ENCODE data around the gene CDCP2. TPM values are rescaled to one million over a fixed set of nuclear protein-coding genes. Genes with fewer than 3 reads are reported as not detected.

CDCP2 gene
- total and polyA plus RNA-seq, 2 experiments from 2014 or later, result not detected

DNA sequence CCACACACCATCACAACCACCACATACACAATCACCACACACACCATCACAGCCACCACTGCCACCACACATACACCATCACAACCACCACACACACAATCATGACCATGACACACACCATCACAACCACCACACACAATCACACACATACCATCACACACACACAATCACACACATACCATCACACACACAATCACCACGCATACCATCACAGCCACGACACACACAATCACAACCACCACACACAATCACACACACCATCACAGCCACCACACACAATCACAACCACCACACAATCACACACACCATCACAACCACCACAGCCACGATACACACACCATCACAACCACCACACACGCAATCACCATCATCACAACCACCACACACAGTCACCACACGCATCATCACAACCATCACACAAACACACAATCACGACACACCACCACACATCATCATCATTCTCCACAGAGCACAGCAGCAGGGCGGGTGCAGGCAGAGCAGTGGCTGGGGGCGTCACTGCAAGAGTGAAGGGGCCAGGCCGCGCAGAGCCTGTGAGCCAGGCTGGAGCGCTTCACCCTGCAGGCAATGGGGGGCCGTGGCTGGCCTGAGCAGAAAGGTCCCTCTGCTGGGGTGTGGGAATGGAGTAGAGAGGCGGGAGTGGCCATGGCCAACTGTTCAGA lies 32.6 kb downstream of the CDCP2 start:
- TF ChIP-seq CREB1 (CRISPR knock-in tag; IDR thresholded peaks at IDR 0.05; ENCODE audit: low read depth) (no peak), STAT1 (IDR thresholded peaks at IDR 0.05; ENCODE audit: unreplicated experiment) (no peak), NANOG (IDR thresholded peaks at IDR 0.05; ENCODE audit: borderline replicate concordance) (no peak), REST (IDR thresholded peaks at IDR 0.05; ENCODE audit: unreplicated experiment) (no peak), JUNB (IDR thresholded peaks at IDR 0.05; ENCODE audit: unreplicated experiment) (no peak), EZH2 (IDR thresholded peaks at IDR 0.05; ENCODE audit: low read depth, unreplicated experiment) (no peak), EZH2phosphoT487 (IDR thresholded peaks at IDR 0.05; ENCODE audit: unreplicated experiment) (no peak), POLR2AphosphoS5 (IDR thresholded peaks at IDR 0.05; ENCODE audit: low read depth) (no peak), ZNF331 (CRISPR knock-in tag; IDR thresholded peaks at IDR 0.05; ENCODE audit: low read depth) (no peak)
- TF ChIP-seq, protein P1, sequence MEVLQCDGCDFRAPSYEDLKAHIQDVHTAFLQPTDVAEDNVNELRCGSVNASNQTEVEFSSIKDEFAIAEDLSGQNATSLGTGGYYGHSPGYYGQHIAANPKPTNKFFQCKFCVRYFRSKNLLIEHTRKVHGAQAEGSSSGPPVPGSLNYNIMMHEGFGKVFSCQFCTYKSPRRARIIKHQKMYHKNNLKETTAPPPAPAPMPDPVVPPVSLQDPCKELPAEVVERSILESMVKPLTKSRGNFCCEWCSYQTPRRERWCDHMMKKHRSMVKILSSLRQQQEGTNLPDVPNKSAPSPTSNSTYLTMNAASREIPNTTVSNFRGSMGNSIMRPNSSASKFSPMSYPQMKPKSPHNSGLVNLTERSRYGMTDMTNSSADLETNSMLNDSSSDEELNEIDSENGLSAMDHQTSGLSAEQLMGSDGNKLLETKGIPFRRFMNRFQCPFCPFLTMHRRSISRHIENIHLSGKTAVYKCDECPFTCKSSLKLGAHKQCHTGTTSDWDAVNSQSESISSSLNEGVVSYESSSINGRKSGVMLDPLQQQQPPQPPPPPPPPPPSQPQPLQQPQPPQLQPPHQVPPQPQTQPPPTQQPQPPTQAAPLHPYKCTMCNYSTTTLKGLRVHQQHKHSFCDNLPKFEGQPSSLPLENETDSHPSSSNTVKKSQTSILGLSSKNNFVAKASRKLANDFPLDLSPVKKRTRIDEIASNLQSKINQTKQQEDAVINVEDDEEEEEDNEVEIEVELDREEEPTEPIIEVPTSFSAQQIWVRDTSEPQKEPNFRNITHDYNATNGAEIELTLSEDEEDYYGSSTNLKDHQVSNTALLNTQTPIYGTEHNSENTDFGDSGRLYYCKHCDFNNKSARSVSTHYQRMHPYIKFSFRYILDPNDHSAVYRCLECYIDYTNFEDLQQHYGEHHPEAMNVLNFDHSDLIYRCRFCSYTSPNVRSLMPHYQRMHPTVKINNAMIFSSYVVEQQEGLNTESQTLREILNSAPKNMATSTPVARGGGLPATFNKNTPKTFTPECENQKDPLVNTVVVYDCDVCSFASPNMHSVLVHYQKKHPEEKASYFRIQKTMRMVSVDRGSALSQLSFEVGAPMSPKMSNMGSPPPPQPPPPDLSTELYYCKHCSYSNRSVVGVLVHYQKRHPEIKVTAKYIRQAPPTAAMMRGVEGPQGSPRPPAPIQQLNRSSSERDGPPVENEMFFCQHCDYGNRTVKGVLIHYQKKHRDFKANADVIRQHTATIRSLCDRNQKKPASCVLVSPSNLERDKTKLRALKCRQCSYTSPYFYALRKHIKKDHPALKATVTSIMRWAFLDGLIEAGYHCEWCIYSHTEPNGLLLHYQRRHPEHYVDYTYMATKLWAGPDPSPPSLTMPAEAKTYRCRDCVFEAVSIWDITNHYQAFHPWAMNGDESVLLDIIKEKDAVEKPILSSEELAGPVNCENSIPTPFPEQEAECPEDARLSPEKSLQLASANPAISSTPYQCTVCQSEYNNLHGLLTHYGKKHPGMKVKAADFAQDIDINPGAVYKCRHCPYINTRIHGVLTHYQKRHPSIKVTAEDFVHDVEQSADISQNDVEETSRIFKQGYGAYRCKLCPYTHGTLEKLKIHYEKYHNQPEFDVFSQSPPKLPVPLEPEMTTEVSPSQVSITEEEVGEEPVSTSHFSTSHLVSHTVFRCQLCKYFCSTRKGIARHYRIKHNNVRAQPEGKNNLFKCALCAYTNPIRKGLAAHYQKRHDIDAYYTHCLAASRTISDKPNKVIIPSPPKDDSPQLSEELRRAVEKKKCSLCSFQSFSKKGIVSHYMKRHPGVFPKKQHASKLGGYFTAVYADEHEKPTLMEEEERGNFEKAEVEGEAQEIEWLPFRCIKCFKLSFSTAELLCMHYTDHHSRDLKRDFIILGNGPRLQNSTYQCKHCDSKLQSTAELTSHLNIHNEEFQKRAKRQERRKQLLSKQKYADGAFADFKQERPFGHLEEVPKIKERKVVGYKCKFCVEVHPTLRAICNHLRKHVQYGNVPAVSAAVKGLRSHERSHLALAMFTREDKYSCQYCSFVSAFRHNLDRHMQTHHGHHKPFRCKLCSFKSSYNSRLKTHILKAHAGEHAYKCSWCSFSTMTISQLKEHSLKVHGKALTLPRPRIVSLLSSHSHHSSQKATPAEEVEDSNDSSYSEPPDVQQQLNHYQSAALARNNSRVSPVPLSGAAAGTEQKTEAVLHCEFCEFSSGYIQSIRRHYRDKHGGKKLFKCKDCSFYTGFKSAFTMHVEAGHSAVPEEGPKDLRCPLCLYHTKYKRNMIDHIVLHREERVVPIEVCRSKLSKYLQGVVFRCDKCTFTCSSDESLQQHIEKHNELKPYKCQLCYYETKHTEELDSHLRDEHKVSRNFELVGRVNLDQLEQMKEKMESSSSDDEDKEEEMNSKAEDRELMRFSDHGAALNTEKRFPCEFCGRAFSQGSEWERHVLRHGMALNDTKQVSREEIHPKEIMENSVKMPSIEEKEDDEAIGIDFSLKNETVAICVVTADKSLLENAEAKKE (CRISPR knock-in tag; IDR thresholded peaks at IDR 0.05), result no peak
- no peaks in the 10 kb centered on the region for H3K79me2 ChIP-seq (replicated peaks; ENCODE audit: insufficient read depth)
- DNase-seq (ENCODE audit: low spot score), result no peak
- H3K4me2 ChIP-seq, result no peak overlapping the region
- Mint-ChIP-seq H3K36me3 (ENCODE audit: low read depth) (no peaks in the 10 kb centered on the region), H3K4me3 (no peak overlapping the region), H3K27ac (no peak overlapping the region), H3K27me3 (ENCODE audit: insufficient read depth, low read depth, poor library complexity) (peaks cover 12% of the 10 kb centered on the region), H3K4me1 (peaks cover 20% of the 10 kb centered on the region), H3K9me3 (no peaks in the 10 kb centered on the region)
- peaks cover 9% of the 10 kb centered on the region; the same call in 1 of the 2 replicates for H3K4me1 ChIP-seq (ENCODE audit: insufficient read depth)
- H3F3A ChIP-seq (replicated peaks; ENCODE audit: low read depth), result no peaks in the 10 kb centered on the region
- ATAC-seq, result no peak
- H3K27ac ChIP-seq (ENCODE audit: low read depth), result no peak overlapping the region
- no peaks in the 10 kb centered on the region for H3K9me2 ChIP-seq (ENCODE audit: insufficient read depth)
- H3K4me3 ChIP-seq, result no peak overlapping the region
- H4K20me1 ChIP-seq (replicated peaks; ENCODE audit: insufficient read depth), result no peaks in the 10 kb centered on the region
- H3K27me3 ChIP-seq (ENCODE audit: insufficient read depth), result peaks cover 14% of the 10 kb centered on the region
- H3K36me3 ChIP-seq (ENCODE audit: insufficient read depth), result no peaks in the 10 kb centered on the region
- no peak overlapping the region for H2AFZ ChIP-seq

All from GM23338 (cell line).